ENCODE results near the gene OR2A5.

DNA sequence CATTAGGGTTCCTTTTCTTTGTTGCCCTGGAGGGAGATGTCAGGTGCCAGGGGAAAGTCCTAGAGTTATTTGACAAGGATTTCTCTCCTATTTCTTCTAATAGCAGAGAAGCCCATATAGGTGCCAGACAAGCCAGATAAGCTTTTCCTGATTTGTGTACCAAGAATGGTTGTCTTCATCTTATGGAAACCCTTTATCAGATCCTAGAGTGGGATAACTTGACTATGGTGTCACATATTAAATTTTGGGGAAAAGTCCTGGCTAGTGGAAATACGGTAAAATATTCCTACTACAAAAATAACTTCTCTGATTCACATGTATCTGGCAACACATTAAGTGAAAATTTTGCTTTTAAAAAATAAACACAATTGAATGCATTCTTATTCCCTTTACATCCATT is 38.5 kb downstream of the OR2A5 start:
- TF ChIP-seq, protein P1, sequence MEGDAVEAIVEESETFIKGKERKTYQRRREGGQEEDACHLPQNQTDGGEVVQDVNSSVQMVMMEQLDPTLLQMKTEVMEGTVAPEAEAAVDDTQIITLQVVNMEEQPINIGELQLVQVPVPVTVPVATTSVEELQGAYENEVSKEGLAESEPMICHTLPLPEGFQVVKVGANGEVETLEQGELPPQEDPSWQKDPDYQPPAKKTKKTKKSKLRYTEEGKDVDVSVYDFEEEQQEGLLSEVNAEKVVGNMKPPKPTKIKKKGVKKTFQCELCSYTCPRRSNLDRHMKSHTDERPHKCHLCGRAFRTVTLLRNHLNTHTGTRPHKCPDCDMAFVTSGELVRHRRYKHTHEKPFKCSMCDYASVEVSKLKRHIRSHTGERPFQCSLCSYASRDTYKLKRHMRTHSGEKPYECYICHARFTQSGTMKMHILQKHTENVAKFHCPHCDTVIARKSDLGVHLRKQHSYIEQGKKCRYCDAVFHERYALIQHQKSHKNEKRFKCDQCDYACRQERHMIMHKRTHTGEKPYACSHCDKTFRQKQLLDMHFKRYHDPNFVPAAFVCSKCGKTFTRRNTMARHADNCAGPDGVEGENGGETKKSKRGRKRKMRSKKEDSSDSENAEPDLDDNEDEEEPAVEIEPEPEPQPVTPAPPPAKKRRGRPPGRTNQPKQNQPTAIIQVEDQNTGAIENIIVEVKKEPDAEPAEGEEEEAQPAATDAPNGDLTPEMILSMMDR (IDR thresholded peaks at IDR 0.05), result no peak
- no peak for TF ChIP-seq EZH2 (IDR thresholded peaks at IDR 0.05; ENCODE audit: borderline replicate concordance, insufficient read depth, low read depth, low read length, poor library complexity, severe bottlenecking)
